Coronary artery (tissue), 2 donors: Measurements from ENCODE around the gene ZBTB47.
A peak's percentile ranks its signal among the peaks of the same experiment; 100 is the strongest.

ENCODE experiments used
- DNase-seq: peaks from one replicate; pipeline ENCODE4 v3.0.0-alpha.2; 2017; ENCODE audit warnings: low spot score
- H3K27ac ChIP-seq, 2 donors: fragments of 200-600 bp; sonication (generic); one replicate each; pipeline ENCODE4 v1.5.1; 2016 to 2019
- H3K4me3 ChIP-seq: fragments of 200-600 bp; sonication (generic); 2 replicates; pipeline ENCODE4 v1.5.1; 2016; ENCODE audit warnings: mild to moderate bottlenecking, moderate library complexity
- TF ChIP-seq, protein P1 (sequence below): fragments of 200-600 bp; sonication (generic); IDR thresholded peaks from one replicate; pipeline ENCODE4 v1.5.1; 2019; ENCODE audit warnings: antibody characterized with exemption

The ZBTB47 gene

DNA sequence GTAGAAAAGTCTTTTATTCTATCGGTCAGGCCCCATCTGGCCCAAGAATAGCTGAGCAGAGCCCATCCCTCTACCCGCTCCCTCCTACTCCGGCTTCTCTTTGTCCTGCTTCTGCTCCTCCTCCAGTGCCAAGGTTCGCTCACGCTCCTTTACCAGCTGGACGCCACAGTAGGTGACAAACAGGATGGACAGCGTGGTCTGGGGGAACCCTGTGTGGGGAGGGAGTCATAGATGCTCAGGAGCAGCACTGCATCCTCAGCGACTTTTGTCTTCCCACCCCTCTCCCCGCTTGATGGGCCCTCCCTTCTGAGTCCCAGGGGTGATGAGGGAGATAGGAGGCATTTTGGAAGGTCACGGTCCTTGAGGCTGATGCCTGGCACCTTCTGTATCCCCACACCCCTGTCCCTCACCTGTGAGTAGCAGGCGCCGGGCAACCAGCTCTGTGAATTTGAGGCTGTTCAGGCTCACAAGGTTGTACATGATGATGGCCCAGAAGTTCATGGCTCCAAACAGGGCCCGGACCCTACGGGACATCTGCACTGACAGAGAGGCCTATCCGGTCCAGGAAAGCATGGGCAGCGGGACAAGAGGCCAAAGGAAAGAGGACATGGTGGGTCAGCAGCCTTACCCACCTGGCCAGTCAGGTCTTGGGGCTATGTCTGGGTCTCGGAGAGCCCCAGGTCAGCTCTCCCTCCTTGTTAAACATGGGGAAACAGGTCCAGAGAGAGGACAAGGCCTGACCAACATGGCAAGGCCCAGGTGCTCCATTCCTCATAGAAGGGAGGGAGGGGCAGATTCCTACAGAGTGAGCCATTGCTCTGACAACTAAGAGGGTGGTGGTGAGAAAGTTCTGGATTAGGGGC is 39.4 kb downstream of the ZBTB47 start:
- Histone ChIP-seq H3K27ac (no peak overlapping the region), H3K4me3 (no peak overlapping the region)
- no peak for DNase-seq
- TF ChIP-seq, protein P1, sequence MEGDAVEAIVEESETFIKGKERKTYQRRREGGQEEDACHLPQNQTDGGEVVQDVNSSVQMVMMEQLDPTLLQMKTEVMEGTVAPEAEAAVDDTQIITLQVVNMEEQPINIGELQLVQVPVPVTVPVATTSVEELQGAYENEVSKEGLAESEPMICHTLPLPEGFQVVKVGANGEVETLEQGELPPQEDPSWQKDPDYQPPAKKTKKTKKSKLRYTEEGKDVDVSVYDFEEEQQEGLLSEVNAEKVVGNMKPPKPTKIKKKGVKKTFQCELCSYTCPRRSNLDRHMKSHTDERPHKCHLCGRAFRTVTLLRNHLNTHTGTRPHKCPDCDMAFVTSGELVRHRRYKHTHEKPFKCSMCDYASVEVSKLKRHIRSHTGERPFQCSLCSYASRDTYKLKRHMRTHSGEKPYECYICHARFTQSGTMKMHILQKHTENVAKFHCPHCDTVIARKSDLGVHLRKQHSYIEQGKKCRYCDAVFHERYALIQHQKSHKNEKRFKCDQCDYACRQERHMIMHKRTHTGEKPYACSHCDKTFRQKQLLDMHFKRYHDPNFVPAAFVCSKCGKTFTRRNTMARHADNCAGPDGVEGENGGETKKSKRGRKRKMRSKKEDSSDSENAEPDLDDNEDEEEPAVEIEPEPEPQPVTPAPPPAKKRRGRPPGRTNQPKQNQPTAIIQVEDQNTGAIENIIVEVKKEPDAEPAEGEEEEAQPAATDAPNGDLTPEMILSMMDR: no peak

DNA sequence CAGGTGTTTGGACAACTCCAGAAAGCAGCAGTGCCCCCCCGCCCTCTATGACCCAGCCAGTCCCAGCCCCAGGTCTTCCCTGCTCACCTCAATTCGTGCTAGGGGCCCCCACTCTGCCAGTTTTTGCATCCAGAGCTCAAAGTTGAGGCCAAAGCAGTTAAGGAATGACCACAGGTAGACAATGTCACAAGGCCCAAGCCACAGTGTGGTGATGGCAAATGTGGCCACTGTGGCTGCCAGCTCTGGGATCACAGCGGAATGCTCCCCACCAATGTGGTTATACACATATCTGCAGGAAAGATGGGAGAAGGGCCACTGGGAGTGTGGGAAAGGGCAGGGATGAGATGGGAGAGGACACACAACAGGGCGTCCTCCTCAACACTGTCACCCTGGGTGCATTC is 40.0 kb downstream of the ZBTB47 start:
- TF ChIP-seq, protein P1: no peak
- Histone ChIP-seq H3K4me3 (no peak overlapping the region), H3K27ac (no peak overlapping the region)
- no peak for DNase-seq

DNA sequence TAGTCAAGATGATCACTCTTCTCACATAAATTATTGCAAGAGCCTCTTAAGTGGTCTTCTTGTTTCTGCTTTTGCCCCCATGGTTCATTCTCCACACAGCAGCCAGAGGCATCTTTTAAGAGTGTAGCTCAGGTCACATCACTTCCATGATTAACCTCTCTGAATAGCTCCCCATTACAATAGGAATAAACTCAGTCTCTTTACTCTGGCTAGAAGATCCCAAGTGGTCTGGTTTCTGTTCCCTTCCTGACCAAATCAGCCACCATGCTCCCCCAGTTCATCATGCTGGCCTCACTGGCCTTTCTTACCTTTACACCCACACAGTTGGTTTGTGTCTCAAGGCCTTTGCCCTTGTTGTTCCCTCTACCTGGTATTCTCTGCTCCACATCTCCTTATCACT is 40.9 kb downstream of the ZBTB47 start:
- no peak overlapping the region for H3K4me3 ChIP-seq
- H3K27ac ChIP-seq: no peak overlapping the region
- DNase-seq: no peak
- TF ChIP-seq, protein P1: no peak

DNA sequence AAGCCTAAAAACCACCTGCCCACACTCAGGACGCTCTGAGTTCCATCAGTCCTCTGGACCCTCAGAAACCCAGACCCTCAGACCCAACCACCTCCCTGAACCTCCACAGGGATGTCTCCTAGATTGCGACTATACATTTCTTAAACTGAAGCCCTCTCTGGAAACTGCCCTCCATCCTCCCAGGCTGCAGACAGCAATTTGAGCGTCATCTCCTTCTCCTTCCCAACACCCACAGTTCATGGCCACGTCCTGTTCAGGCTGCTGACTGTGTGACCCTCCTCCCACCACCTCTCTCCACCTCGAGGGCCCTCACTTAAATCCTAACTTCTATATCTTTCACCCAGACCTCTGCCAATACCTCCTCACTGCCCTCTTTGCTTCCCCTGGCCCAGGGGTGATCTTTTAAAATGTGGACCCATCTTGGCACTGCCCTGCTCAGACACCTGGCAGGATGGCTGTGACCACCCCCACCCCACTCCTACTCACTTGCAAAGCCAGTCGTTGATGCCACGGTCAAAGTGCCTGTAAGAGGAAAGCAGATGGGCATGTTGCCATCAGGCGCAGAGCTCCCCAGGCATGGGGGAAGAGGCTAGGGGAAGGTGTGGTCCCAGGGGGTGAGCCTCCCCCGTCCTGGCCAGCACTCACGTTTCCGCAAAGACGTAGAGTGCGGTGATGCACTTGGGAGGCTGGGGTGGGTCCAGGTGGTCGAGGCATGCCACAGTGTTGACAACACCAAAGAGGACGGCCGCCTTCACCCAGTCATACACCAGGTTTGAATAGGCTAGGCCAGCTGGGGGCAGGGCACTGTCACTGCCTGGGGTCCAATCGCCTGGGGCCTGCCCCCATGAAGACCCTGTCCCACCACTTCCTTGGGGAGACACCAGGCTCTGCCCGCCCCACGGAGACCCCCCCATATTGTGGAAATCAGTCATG is 43.1 kb downstream of the ZBTB47 start:
- Histone ChIP-seq H3K4me3 (no peak overlapping the region), H3K27ac (no peak overlapping the region)
- DNase-seq: peak; percentile 62
- TF ChIP-seq, protein P1: no peak

DNA sequence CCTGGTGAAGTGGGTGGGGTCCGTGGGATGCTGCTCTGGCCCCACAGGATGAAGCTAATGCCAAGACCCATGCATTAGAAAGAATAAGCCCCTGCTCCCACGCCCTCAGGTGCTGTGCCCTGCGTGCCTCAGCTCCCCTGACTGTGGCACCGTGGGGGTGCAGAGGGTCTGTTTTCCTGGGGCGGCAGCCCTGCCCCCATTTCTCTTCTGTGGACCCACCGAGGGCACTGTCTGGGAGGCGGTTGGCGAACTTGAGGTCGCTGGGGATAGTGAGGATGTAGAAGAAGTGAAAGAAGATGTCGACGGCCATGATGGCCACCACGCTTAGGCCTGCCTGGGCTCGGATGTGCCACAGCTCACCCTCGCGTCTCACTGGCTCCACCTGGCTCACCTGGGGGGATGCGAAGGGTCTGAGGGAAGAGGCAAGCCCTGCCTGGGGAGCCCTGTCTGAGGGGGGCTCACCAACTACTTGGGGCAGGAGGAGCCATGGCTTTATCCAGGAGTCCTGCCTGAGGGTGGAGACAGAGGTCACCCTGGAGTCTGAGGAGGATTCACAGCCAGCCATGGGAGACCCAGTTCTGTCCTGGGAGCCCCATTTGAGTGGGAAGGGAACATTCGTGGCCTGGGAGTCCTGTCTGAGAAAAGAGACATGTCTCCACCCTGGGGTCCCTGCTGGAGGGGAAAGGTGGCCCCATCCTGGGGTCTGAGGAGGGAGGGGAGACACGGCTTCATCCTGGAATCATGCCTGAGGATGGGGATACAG is 44.0 kb downstream of the ZBTB47 start:
- TF ChIP-seq, protein P1: no peak
- no peak overlapping the region for H3K4me3 ChIP-seq
- H3K27ac ChIP-seq: no peak overlapping the region
- no peak for DNase-seq

- DNase-seq: no peak
- Histone ChIP-seq H3K27ac (no peak overlapping the region), H3K4me3 (no peak overlapping the region)
- TF ChIP-seq, protein P1: no peak
Measured at GRCh38 chr3:42698216-42698910, 44.9 kb downstream of the ZBTB47 start.
